ENCODE data around the gene MRPL58.
A peak's percentile ranks its signal among the peaks of the same experiment; 100 is the strongest.

Gene MRPL58

DNA sequence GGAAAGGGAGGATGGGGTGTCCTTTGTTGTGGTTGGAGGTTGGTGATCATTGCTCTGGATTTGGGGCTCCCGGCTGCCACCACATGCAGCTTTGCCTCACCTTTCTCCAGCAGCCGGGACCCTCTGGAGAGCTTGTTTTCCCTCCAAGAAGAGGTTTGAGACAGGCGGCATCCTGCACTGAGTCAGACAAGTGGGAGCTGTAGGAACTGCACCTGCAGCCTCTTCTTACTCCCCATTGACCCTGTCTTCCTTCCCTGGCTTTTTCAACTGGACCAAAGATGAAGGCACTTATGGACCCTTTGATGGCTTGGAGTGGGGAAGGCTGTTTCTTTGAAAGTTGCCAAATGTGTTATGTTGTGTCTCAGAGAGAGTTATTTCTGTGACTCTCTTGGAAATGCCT, 51.2 kb downstream of the MRPL58 start:
- no peak for DNase-seq
- in situ Hi-C loops (cut with MboI; ENCODE audit: low pct_unique_long_range_greater_than_20kb, low sequenced_read_pairs) = no loop called here

DNA sequence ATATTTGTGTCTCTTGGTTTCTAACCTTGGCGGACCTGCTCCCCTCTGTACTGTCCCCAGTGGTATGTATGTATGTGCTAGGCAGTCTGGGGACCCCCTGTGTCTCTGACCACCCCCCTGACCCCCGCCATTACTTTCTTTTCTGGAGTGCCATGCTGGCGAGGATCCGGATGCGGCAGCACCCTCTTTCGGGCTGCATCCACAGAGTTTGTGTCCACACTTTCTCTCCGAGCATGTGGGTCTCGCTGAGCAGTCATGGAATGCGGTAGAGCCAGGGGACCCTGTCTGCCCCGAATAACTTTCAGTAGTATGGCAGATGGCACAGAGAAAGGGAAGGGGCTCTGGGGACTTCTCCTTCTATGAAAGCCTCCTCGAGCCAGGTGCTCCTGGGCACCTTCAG, 51.6 kb downstream of the MRPL58 start:
- in situ Hi-C loops (cut with MboI; ENCODE audit: low pct_unique_long_range_greater_than_20kb, low sequenced_read_pairs) = no loop called here
- no peak for DNase-seq

DNA sequence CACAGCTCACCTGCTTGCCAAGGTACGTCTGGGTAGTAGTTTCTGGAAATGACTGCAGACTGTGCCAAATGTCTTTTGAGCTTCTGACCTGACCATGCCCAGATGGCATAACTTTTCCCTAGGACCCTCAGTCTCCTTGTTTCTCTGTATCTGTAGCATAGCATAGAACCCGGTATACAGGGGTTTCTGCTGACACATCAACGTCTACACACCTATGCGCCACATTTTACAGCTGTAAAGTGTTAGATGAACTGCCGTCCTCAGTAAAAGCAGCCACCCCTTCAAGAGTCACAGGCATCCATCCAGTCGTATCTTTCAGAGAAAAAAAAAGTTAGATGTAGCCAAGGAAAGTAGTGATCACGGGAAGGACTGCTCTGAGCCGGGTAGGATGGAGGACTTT, 52.0 kb downstream of the MRPL58 start:
- in situ Hi-C loops (cut with MboI; ENCODE audit: low pct_unique_long_range_greater_than_20kb, low sequenced_read_pairs) = no loop called here
- no peak for DNase-seq

DNA sequence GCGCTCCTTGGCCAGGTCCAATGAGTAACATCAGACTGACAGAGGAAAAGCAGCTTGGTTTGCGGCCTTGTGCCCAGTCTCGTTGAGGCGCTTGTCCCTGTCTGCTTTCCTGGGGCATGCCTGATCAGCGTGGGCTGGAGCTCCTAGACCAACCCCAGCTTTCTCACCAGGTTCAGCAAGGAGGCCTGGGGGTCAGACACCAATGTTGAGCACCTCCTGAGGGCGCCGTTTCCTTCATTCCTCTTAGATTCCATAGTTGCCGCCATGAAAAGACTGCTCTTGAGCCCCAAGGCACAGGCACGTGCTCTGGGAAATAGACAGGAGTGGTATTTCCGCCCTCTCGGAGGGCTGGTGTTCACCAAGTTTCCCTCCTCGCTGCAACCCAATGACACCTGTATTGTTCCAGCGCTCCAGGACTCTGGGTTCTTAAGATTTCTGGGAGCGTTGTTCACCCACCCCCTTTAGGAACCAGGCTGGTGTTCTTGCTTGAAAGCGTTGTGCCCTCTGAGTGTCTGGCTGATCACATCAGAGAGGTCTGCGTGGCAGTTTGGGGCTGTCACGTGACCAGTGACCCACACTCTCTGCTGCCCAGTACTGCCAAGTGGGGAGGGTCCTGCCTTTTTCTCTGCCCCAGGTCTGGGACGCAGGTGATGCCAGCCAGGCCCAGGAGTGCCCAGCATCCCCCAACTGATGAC, 52.5 kb downstream of the MRPL58 start:
- in situ Hi-C loops (cut with MboI; ENCODE audit: low pct_unique_long_range_greater_than_20kb, low sequenced_read_pairs) = no loop called here
- DNase-seq = no peak

DNA sequence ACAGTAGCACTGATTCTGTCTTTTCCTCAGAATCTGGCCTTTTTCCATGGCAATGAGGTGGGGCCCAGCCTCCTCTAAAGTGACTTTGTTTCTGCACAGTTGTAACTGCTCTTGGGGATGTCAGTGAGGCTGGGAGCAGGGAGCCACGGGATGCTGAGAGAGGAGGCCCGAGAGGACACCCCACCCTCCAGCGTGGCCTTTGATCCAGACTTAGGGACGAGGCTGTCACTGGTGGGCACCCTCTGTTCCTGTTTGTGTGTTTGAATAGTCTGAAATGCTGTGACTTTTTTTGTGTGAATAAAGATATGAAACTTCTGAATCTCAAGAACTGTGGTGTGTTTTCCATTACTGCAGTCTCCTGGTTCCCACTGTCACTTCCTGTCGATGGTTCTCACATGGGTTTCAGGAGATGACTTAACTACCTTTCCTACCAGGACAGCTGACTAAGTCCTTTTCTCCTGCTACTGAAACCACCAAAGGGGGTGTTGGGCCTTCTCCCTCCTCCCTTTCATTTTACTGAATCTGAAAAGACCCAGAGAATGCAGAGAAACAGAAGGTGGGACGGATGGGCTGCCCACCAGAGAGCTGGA, 53.2 kb downstream of the MRPL58 start:
- in situ Hi-C loops (cut with MboI; ENCODE audit: low pct_unique_long_range_greater_than_20kb, low sequenced_read_pairs) = no loop called here
- DNase-seq = no peak

DNA sequence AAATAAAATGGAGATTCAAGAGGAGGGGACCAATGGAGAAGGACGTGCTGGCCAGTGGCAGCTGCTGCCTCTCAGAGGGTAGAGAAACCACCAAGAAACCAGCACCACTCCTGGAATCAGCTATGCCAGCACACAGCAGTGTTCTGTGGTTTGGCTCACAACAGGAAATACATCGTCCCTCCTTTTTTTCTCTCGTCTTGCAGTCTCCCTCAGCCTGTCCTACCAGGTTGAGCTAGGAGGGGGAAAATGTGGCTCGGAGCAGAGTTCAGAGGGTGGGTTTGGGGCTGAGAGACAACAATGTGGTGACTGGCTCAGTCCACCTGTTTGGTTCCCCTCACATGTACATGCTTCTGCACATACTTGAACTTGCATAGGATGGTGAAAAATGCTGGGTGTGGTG, 55.4 kb downstream of the MRPL58 start:
- DNase-seq = peak; percentile 62
- in situ Hi-C loops (cut with MboI; ENCODE audit: low pct_unique_long_range_greater_than_20kb, low sequenced_read_pairs) = no loop called here

DNA sequence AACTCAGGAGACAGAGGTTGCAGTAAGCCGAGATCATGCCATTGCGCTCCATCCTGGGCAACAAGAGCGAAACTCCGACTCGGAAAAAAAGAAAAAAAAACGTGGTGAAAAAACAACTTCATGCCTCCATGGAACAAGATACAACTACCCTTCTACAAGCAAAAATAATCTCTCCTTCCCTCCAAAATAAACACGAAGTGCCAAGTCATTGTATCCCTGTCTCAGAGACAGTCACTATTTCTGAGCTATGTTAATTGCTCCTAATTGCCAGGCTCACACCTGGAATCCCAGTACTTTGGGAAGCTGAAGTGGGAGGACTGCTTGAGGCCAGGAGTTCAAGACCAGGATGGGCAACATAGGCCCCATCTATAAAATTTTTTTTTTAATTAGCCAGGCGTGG, 56.3 kb downstream of the MRPL58 start:
- in situ Hi-C loops (cut with MboI; ENCODE audit: low pct_unique_long_range_greater_than_20kb, low sequenced_read_pairs) = no loop called here
- DNase-seq = no peak

DNA sequence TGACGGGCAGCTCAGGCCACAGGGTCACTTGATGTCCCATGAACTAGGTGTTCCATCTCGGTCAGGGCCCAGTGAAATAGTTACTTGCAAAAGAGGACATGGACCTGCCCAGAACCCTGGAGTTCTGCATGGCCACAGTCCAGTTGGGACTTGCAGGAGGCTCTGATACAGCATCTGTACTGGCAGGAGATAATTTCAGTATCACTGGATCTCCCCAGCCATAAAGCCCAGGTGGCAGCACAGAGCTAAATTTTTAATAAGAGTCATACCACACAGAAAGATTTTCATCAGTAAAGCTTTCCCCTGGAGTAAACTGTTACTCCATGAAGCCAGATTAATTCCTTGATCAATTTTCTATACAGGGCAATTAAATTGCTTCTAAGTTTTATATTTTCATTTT, 57.3 kb downstream of the MRPL58 start:
- in situ Hi-C loops (cut with MboI; ENCODE audit: low pct_unique_long_range_greater_than_20kb, low sequenced_read_pairs) = no loop called here
- peak; percentile 34 for DNase-seq
